Posterior vena cava (tissue), 2 donors: ENCODE results near the gene DOCK10. TPM values are rescaled to one million over a fixed set of nuclear protein-coding genes. Genes with fewer than 3 reads are reported as not detected.
"Not testable (repeated sequence)": the region's sequence is repeated elsewhere in the genome, so short reads cannot be mapped to it uniquely, and the experiment has no call there.

ENCODE experiments used
- DNase-seq: peaks from one replicate; pipeline ENCODE4 v3.0.0-alpha.2; 2020; ENCODE audit warnings: low spot score
- intact Hi-C, 2 donors: fragments of 100-400 bp; cut with DNase I; formaldehyde crosslinking; loops; one replicate each; pipeline versions ENCODE4 v1.14.1 to v1.14.2; 2022 to 2023
- total RNA-seq, 2 donors: library from RNA; stranded (reverse); fragmentation: NEBNext Ultra II Directional; extraction: Animal tissue kit (Norgen Biotek cat#: 25700); gene quantifications; one replicate each; pipeline ENCODE4 v1.2.1, GENCODE V29; 2021
- donor health status: DM: yes; HTN: yes; CAD: no.
- donor health status: DM: yes; HTN: yes; CAD: no.

DOCK10 gene
- total RNA-seq, 2 donors from 2014 or later, result 18.9 to 26.4 TPM

- no peak for DNase-seq
- intact Hi-C loops, result loop anchor here in 1 of 2 donors (5.0 kb wide), 1 partner anchor 45 kb away; no protein-coding TSS in a partner anchor
Measured at GRCh38 chr2:224932522-224932921, 109.7 kb downstream of the DOCK10 start.

- intact Hi-C loops, result loop anchor here in 1 of 2 donors (5.0 kb wide), 1 partner anchor 45 kb away; no protein-coding TSS in a partner anchor
- DNase-seq, result no peak
Measured at GRCh38 chr2:224931956-224932355, 110.3 kb downstream of the DOCK10 start.

- no peak for DNase-seq
- intact Hi-C loops, result loop anchor here in 1 of 2 donors (5.0 kb wide), 1 partner anchor 46 kb away; no protein-coding TSS in a partner anchor
Measured at GRCh38 chr2:224930990-224931389, 111.3 kb downstream of the DOCK10 start.

GRCh38 chr2:224930124-224930523, 112.1 kb downstream of the DOCK10 start:
- intact Hi-C loops, result loop anchor here in 1 of 2 donors (5.0 kb wide), 1 partner anchor 47 kb away; no protein-coding TSS in a partner anchor
- no peak for DNase-seq

- intact Hi-C loops, result no loop called here
- DNase-seq, result no peak
Measured at GRCh38 chr2:224929512-224929911, 112.8 kb downstream of the DOCK10 start.

- intact Hi-C loops, result no loop called here
Measured at GRCh38 chr2:224927646-224928173, 114.6 kb downstream of the DOCK10 start.

GRCh38 chr2:224927011-224927410, 115.3 kb downstream of the DOCK10 start:
- DNase-seq, result no peak
- intact Hi-C loops, result no loop called here

More at GRCh38 chr2:224927646-224928173, 114.6 kb downstream of the DOCK10 start:
- no peak for DNase-seq

- no peak for DNase-seq
- intact Hi-C loops, result no loop called here
Measured at GRCh38 chr2:224925810-224926100, 116.5 kb downstream of the DOCK10 start.

- intact Hi-C loops, result no loop called here
- DNase-seq, result no peak
Measured at GRCh38 chr2:224925061-224925809, 117.0 kb downstream of the DOCK10 start.

GRCh38 chr2:224924631-224925030, 117.6 kb downstream of the DOCK10 start:
- intact Hi-C loops, result no loop called here
- DNase-seq, result no peak

GRCh38 chr2:224922142-224922727, 120.0 kb downstream of the DOCK10 start:
- no peak for DNase-seq
- intact Hi-C loops, result no loop called here

- intact Hi-C loops, result no loop called here
- no peak for DNase-seq
Measured at GRCh38 chr2:224919472-224920110, 122.7 kb downstream of the DOCK10 start.

- DNase-seq, result no peak
- intact Hi-C loops, result no loop called here
Measured at GRCh38 chr2:224918626-224919471, 123.4 kb downstream of the DOCK10 start.

GRCh38 chr2:224917246-224917645, 125.0 kb downstream of the DOCK10 start:
- intact Hi-C loops, DNase-seq: not testable (repeated sequence)

- DNase-seq, result no peak
- intact Hi-C loops, result no loop called here
Measured at GRCh38 chr2:224915136-224915535, 127.1 kb downstream of the DOCK10 start.

- intact Hi-C loops, result no loop called here
- no peak for DNase-seq
Measured at GRCh38 chr2:224910574-224910925, 131.7 kb downstream of the DOCK10 start.

GRCh38 chr2:224909885-224910573, 132.2 kb downstream of the DOCK10 start:
- DNase-seq, result peak; percentile 85
- intact Hi-C loops, result no loop called here

GRCh38 chr2:224908818-224909217, 133.4 kb downstream of the DOCK10 start:
- DNase-seq, result no peak
- intact Hi-C loops, result no loop called here

- no peak for DNase-seq
- intact Hi-C loops, result no loop called here
Measured at GRCh38 chr2:224904381-224904780, 137.9 kb downstream of the DOCK10 start.
